OCI-LY1 (cell line): ENCODE measurements around the gene PLPP1.
A peak's percentile ranks its signal among the peaks of the same experiment; 100 is the strongest.

Source experiments
- H2AFZ ChIP-seq: fragments of 200-600 bp; sonication (generic), shearing (Covaris generic); 2 replicates; pipeline ENCODE4 v1.6.0; 2014; ENCODE audit warnings: antibody characterized with exemption, mild to moderate bottlenecking, low read length
- H3F3A ChIP-seq: fragments of 200-600 bp; sonication (generic), shearing (Covaris generic); 2 replicates; pipeline ENCODE4 v1.6.0; 2014; ENCODE audit warnings: mild to moderate bottlenecking, antibody characterized with exemption, low read length, moderate library complexity; ENCODE audit not compliant: insufficient read depth
- H3K27ac ChIP-seq: fragments of 200-600 bp; sonication (generic); 2 replicates; pipeline ENCODE4 v1.5.1; 2014; ENCODE audit warnings: low read length, mixed run types, mild to moderate bottlenecking, low read depth; ENCODE audit not compliant: poor library complexity, severe bottlenecking
- H3K27me3 ChIP-seq: fragments of 200-600 bp; sonication (generic); 2 replicates; pipeline ENCODE4 v1.6.0; 2014; ENCODE audit warnings: antibody characterized with exemption, mild to moderate bottlenecking, low read length, moderate library complexity; ENCODE audit not compliant: insufficient read depth
- H3K36me3 ChIP-seq: fragments of 200-600 bp; sonication (generic); 2 replicates; pipeline ENCODE4 v1.6.1; 2014; ENCODE audit warnings: mild to moderate bottlenecking, antibody characterized with exemption, low read length, moderate library complexity, mixed read lengths; ENCODE audit not compliant: insufficient read depth
- H3K4me1 ChIP-seq: fragments of 200-600 bp; sonication (generic); 2 replicates; pipeline ENCODE4 v1.5.1; 2014; ENCODE audit warnings: mild to moderate bottlenecking, low read length, moderate library complexity; ENCODE audit not compliant: insufficient read depth, severe bottlenecking
- H3K4me2 ChIP-seq: fragments of 200-600 bp; sonication (generic), shearing (Covaris generic); 2 replicates; pipeline ENCODE4 v1.6.1; 2014; ENCODE audit warnings: low read length
- H3K4me3 ChIP-seq: fragments of 200-600 bp; sonication (generic); 2 replicates; pipeline ENCODE4 v1.5.1; 2014; ENCODE audit warnings: low read length, low read depth, mild to moderate bottlenecking, mixed read lengths; ENCODE audit not compliant: poor library complexity, severe bottlenecking
- H3K79me2 ChIP-seq: fragments of 200-600 bp; shearing (Covaris generic); 2 replicates; pipeline ENCODE4 v1.6.1; 2016; ENCODE audit warnings: mixed run types, low read length, mixed read lengths; ENCODE audit not compliant: insufficient read depth
- H3K9ac ChIP-seq: fragments of 200-600 bp; sonication (generic), shearing (Covaris generic); 2 replicates; pipeline ENCODE4 v1.6.1; 2014; ENCODE audit warnings: mild to moderate bottlenecking, low read length, mixed read lengths
- H3K9me2 ChIP-seq: fragments of 200-600 bp; sonication (generic), shearing (Covaris generic); 2 replicates; pipeline ENCODE4 v1.6.1; 2014; ENCODE audit warnings: low read depth, mild to moderate bottlenecking, low read length, mixed read lengths
- H3K9me3 ChIP-seq: fragments of 200-600 bp; shearing (Covaris generic); 2 replicates; pipeline ENCODE4 v1.6.1; 2014; ENCODE audit warnings: low read length, mixed read lengths
- H4K20me1 ChIP-seq: fragments of 200-600 bp; sonication (generic), shearing (Covaris generic); 2 replicates; pipeline ENCODE4 v1.6.0; 2016; ENCODE audit warnings: mild to moderate bottlenecking, low read length; ENCODE audit not compliant: insufficient read depth
- CTCF ChIP-seq: fragments of 200-600 bp; sonication (generic), shearing (Covaris generic); IDR thresholded peaks from 2 replicates; pipeline ENCODE4 v1.5.1; 2017; ENCODE audit warnings: mild to moderate bottlenecking, antibody characterized with exemption, low read length, moderate library complexity, mixed read lengths
- EZH2 ChIP-seq: fragments of 200-600 bp; sonication (generic), shearing (Covaris generic); IDR thresholded peaks from 2 replicates; pipeline ENCODE4 v1.8.0; 2017; ENCODE audit warnings: borderline replicate concordance, mixed run types, mild to moderate bottlenecking, antibody characterized with exemption, low read length, moderate library complexity, mixed read lengths

PLPP1 gene

GRCh38 chr5:55534436-55535198 is at the start of gene PLPP1:
Gene PLPP1 (minus strand): TSS chr5:55534964. CDS start chr5:55534629, 335 bp downstream.
- Histone ChIP-seq H3K9me3 (no peaks in the 10 kb centered on the region), H3K79me2 (no peaks in the 10 kb centered on the region), H2AFZ (peak within 1 kb of the TSS; percentile 60; the same call in 1 of the 2 replicates), H3K9me2 (no peaks in the 10 kb centered on the region), H4K20me1 (no peaks in the 10 kb centered on the region), H3K4me3 (peak within 1 kb of the TSS; percentile 72), H3K36me3 (no peaks in the 10 kb centered on the region), H3K27ac (peak within 1 kb of the TSS; percentile 24), H3K9ac (peak within 1 kb of the TSS; percentile 65), H3F3A (peaks cover 4% of the 10 kb centered on the region; the same call in 1 of the 2 replicates), H3K4me1 (peaks cover 30% of the 10 kb centered on the region), H3K4me2 (peak within 1 kb of the TSS; percentile 75), H3K27me3 (no peaks in the 10 kb centered on the region)
- TF ChIP-seq CTCF = no peak
- no peak for TF ChIP-seq EZH2

DNA sequence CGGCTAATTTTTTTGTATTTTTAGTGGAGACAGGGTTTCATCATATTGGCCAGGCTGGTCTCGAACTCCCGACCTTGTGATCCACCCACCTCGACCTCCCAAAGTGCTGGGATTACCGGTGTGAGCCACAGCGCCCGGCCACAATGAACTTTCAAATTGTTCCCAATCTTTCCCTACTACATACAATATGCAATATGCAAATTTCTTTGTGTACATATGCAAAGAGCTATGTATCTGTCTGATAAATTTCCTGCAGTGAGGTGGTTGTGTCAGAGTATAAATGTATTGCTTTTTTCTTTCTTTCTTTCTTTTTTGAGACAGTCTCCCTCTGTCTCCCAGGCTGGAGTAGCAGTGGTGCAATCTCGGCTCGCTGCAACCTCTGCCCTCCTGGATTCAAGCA is 48.8 kb upstream of the PLPP1 start:
- Histone ChIP-seq H3F3A (no peaks in the 10 kb centered on the region), H3K9me2 (no peaks in the 10 kb centered on the region), H3K36me3 (no peaks in the 10 kb centered on the region), H3K27ac (no peak overlapping the region), H4K20me1 (no peaks in the 10 kb centered on the region), H3K4me1 (no peaks in the 10 kb centered on the region), H3K4me3 (no peak overlapping the region), H3K27me3 (no peaks in the 10 kb centered on the region), H3K79me2 (no peaks in the 10 kb centered on the region), H3K4me2 (no peak overlapping the region), H2AFZ (no peak overlapping the region), H3K9ac (no peak overlapping the region), H3K9me3 (no peaks in the 10 kb centered on the region)
- TF ChIP-seq CTCF (no peak), EZH2 (no peak)

GRCh38 chr5:55582256-55582655 is 47.5 kb upstream of the PLPP1 start:
- Histone ChIP-seq H3K9me3 (no peaks in the 10 kb centered on the region), H3K9ac (no peak overlapping the region), H3K4me3 (no peak overlapping the region), H3K4me2 (no peak overlapping the region), H4K20me1 (no peaks in the 10 kb centered on the region), H2AFZ (no peak overlapping the region), H3K36me3 (no peaks in the 10 kb centered on the region), H3K4me1 (no peaks in the 10 kb centered on the region), H3F3A (no peaks in the 10 kb centered on the region), H3K27me3 (no peaks in the 10 kb centered on the region), H3K9me2 (no peaks in the 10 kb centered on the region), H3K79me2 (no peaks in the 10 kb centered on the region), H3K27ac (no peak overlapping the region)
- TF ChIP-seq EZH2 = no peak
- no peak for TF ChIP-seq CTCF
